GM18873 (cell line): Measurements from ENCODE around the gene OR52M1.
"Not testable (repeated sequence)": the region's sequence is repeated elsewhere in the genome, so short reads cannot be mapped to it uniquely, and the experiment has no call there.

ENCODE experiments used
- ATAC-seq: cut with Tn5 transposase; IDR thresholded peaks from one replicate; pipeline ENCODE4 v1.9.1; 2021; ENCODE audit warnings: mild to moderate bottlenecking, moderate library complexity, moderate number of reproducible peaks; ENCODE audit not compliant: unreplicated experiment, low FRiP score

The OR52M1 gene

GRCh38 chr11:4544891-4545290 is at the start of gene OR52M1:
Gene OR52M1 (plus strand): TSS chr11:4545191. CDS start chr11:4545191, 0 bp downstream.
- no peak for ATAC-seq

- no peak for ATAC-seq
Observed at GRCh38 chr11:4495487-4495886, 49.5 kb upstream of the OR52M1 start.

GRCh38 chr11:4495986-4496385 is 49.0 kb upstream of the OR52M1 start:
- no peak for ATAC-seq

- no peak for ATAC-seq
Observed at GRCh38 chr11:4496557-4497248, 48.3 kb upstream of the OR52M1 start.

GRCh38 chr11:4508886-4509285 is 36.1 kb upstream of the OR52M1 start:
- no peak for ATAC-seq

GRCh38 chr11:4511282-4512245 is 33.4 kb upstream of the OR52M1 start:
- no peak for ATAC-seq

- no peak for ATAC-seq
Observed at GRCh38 chr11:4514196-4514595, 30.8 kb upstream of the OR52M1 start.

- no peak for ATAC-seq
Observed at GRCh38 chr11:4522339-4522738, 22.7 kb upstream of the OR52M1 start.

- no peak for ATAC-seq
Observed at GRCh38 chr11:4522752-4523151, 22.2 kb upstream of the OR52M1 start.

GRCh38 chr11:4523666-4524065 is 21.3 kb upstream of the OR52M1 start:
- no peak for ATAC-seq

GRCh38 chr11:4527926-4528325 is 17.1 kb upstream of the OR52M1 start:
- ATAC-seq, result no peak

- ATAC-seq, result not testable (repeated sequence)
Observed at GRCh38 chr11:4531686-4532085, 13.3 kb upstream of the OR52M1 start.

- no peak for ATAC-seq
Observed at GRCh38 chr11:4539603-4540219, 5.3 kb upstream of the OR52M1 start.

GRCh38 chr11:4541071-4541470 is 3.9 kb upstream of the OR52M1 start:
- ATAC-seq, result no peak

GRCh38 chr11:4543561-4543960 is 1.4 kb upstream of the OR52M1 start:
- no peak for ATAC-seq

- ATAC-seq, result no peak
Observed at GRCh38 chr11:4546878-4547277, 1.9 kb downstream of the OR52M1 start.

- ATAC-seq, result no peak
Observed at GRCh38 chr11:4547416-4547815, 2.4 kb downstream of the OR52M1 start.

- ATAC-seq, result no peak
Observed at GRCh38 chr11:4551346-4551979, 6.5 kb downstream of the OR52M1 start.

- ATAC-seq, result no peak
Observed at GRCh38 chr11:4559527-4560440, 14.8 kb downstream of the OR52M1 start.

GRCh38 chr11:4560467-4560866 is 15.5 kb downstream of the OR52M1 start:
- ATAC-seq, result no peak
